NCI-H2107 treated with DMSO at 0.1 percent for 48 hours (cell line): Measurements from ENCODE around the gene PRR3.
A peak's percentile ranks its signal among the peaks of the same experiment; 100 is the strongest.

Source experiments
- DNase-seq: peaks from one replicate; lab custom pipeline; 2025; ENCODE audit not compliant: unreplicated experiment; lab: John Stamatoyannopoulos, UW

Gene PRR3

GRCh38 chr6:30611150-30611855, 54.2 kb downstream of the PRR3 start:
- DNase-seq: no peak

- DNase-seq: no peak
These were observed 54.7 kb downstream of the PRR3 start for GRCh38 chr6:30611856-30612194.

GRCh38 chr6:30612213-30612612, 55.1 kb downstream of the PRR3 start:
- peak; percentile 15 for DNase-seq

- DNase-seq: no peak
These were observed 55.7 kb downstream of the PRR3 start for GRCh38 chr6:30612687-30613248.
